Measurements from ENCODE around the gene FBXW11.

The FBXW11 gene

DNA sequence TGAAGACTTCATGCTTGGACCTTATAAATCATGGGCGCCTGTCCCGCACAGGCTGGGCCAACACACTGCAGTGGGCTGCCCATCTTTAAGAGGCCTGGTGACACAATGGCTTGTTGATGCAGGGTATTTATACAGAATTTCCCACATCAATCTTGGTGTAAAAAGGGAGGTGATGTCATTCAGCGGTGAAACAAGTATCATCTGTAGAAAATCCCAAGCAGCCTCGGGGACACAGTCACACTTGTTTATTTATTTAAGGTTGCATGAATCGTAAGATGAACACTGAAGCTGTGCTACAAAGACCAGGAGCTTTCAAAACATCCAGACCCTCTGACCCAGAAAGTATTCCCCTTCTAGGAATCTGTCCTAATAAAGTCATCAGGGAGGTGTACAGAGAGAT is 180.3 kb downstream of the FBXW11 start:
- no peak overlapping the region for H3K4me3 ChIP-seq (IDR thresholded peaks at IDR 0.05; ENCODE audit: insufficient read depth, low read depth, low read length)
- no peaks in the 10 kb centered on the region for H3K36me3 ChIP-seq (ENCODE audit: insufficient read depth)
- no peak overlapping the region for H3K27ac ChIP-seq
- no peak overlapping the region for H3K4me2 ChIP-seq
- no peak overlapping the region for H3K9ac ChIP-seq
- TF ChIP-seq, protein P1, sequence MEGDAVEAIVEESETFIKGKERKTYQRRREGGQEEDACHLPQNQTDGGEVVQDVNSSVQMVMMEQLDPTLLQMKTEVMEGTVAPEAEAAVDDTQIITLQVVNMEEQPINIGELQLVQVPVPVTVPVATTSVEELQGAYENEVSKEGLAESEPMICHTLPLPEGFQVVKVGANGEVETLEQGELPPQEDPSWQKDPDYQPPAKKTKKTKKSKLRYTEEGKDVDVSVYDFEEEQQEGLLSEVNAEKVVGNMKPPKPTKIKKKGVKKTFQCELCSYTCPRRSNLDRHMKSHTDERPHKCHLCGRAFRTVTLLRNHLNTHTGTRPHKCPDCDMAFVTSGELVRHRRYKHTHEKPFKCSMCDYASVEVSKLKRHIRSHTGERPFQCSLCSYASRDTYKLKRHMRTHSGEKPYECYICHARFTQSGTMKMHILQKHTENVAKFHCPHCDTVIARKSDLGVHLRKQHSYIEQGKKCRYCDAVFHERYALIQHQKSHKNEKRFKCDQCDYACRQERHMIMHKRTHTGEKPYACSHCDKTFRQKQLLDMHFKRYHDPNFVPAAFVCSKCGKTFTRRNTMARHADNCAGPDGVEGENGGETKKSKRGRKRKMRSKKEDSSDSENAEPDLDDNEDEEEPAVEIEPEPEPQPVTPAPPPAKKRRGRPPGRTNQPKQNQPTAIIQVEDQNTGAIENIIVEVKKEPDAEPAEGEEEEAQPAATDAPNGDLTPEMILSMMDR (conservative IDR thresholded peaks at IDR 0.05; ENCODE audit: low read depth, low read length): no peak
- peaks cover 6% of the 10 kb centered on the region for H3K4me1 ChIP-seq (ENCODE audit: low read depth, poor library complexity, severe bottlenecking)
- H3K79me2 ChIP-seq (ENCODE audit: insufficient read depth, low read depth): no peaks in the 10 kb centered on the region
- H4K20me1 ChIP-seq (ENCODE audit: insufficient read depth): no peaks in the 10 kb centered on the region
- no peak overlapping the region for H2AFZ ChIP-seq (ENCODE audit: low read depth)
- H3K27me3 ChIP-seq (ENCODE audit: insufficient read depth, low read depth): no peaks in the 10 kb centered on the region

DNA sequence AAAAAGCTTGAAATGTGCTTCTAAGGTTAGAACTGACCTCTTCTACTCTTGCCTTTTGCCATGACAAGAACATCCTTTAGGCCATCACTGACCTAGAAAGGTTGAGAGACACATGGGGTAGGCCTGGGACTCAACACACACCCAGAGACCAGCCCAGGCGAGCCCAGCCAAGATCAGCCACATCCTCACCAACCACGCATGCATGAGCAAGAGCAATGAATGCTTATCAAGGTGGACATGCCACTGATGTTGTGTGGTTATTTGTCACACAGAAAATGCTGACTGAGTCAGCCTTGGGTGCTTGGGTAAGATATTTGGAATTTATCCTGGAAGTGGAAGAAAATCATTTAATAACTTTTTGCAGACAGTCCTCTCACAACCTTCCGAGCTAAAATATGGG is 181.4 kb downstream of the FBXW11 start:
- Histone ChIP-seq H3K4me3 (IDR thresholded peaks at IDR 0.05; ENCODE audit: insufficient read depth, low read depth, low read length) (no peak overlapping the region), H4K20me1 (ENCODE audit: insufficient read depth) (no peaks in the 10 kb centered on the region), H3K27ac (no peak overlapping the region), H3K36me3 (ENCODE audit: insufficient read depth) (no peaks in the 10 kb centered on the region), H3K27me3 (ENCODE audit: insufficient read depth, low read depth) (no peaks in the 10 kb centered on the region), H3K4me2 (no peak overlapping the region), H3K9ac (no peak overlapping the region), H3K4me1 (ENCODE audit: low read depth, poor library complexity, severe bottlenecking) (peaks cover 6% of the 10 kb centered on the region), H2AFZ (ENCODE audit: low read depth) (no peak overlapping the region), H3K79me2 (ENCODE audit: insufficient read depth, low read depth) (no peaks in the 10 kb centered on the region)
- TF ChIP-seq, protein P1 (conservative IDR thresholded peaks at IDR 0.05; ENCODE audit: low read depth, low read length): no peak

DNA sequence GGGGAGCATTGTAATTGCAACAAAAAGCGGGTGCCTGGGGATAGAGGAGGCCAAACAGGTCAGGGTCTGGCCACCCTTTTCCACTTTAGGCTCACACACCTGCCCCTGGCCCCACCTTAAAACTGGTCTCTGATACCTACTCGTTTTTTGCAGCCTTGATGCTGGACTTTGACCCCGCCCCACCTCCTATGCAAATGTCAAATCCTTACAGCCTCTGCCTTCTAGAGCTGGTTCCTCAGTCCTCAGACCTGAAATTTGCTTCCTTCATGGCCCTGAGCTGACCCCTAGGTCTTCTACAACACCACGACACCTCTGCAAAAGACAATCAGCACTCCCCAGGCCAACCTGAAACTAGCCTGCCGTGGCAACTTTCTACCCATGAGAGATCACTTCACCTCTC is 183.2 kb downstream of the FBXW11 start:
- no peaks in the 10 kb centered on the region for H3K79me2 ChIP-seq (ENCODE audit: insufficient read depth, low read depth)
- no peak overlapping the region for H3K4me2 ChIP-seq
- H4K20me1 ChIP-seq (ENCODE audit: insufficient read depth): no peaks in the 10 kb centered on the region
- TF ChIP-seq, protein P1 (conservative IDR thresholded peaks at IDR 0.05; ENCODE audit: low read depth, low read length): no peak
- H3K36me3 ChIP-seq (ENCODE audit: insufficient read depth): no peaks in the 10 kb centered on the region
- peaks cover 6% of the 10 kb centered on the region for H3K4me1 ChIP-seq (ENCODE audit: low read depth, poor library complexity, severe bottlenecking)
- H3K4me3 ChIP-seq (IDR thresholded peaks at IDR 0.05; ENCODE audit: insufficient read depth, low read depth, low read length): no peak overlapping the region
- H3K27me3 ChIP-seq (ENCODE audit: insufficient read depth, low read depth): no peaks in the 10 kb centered on the region
- H3K27ac ChIP-seq: no peak overlapping the region
- no peak overlapping the region for H3K9ac ChIP-seq
- no peak overlapping the region for H2AFZ ChIP-seq (ENCODE audit: low read depth)

DNA sequence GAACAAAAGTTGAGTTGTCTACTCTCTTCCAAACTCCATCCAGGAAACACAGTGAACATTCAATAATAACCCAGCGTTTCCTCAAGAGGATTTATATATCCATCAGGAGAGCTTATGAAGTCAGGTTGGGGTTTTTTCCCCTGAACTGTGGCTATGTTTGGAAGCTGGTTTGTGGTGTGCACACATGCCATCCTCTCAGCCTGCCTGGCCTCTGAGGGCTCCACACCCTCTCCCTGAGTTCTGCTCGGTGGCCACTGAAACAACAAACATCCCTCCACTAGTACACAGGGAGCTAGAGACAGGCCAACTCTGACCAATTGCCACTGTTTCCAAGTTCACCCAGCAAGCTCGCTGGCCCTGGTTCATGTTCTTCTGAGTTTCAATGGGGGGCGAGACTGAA is 185.2 kb downstream of the FBXW11 start:
- TF ChIP-seq, protein P1 (conservative IDR thresholded peaks at IDR 0.05; ENCODE audit: low read depth, low read length): no peak
- Histone ChIP-seq H3K4me2 (no peak overlapping the region), H3K27ac (no peak overlapping the region)

More for the DNA sequence above, 185.2 kb downstream of the FBXW11 start:
- H3K36me3 ChIP-seq (ENCODE audit: insufficient read depth): no peaks in the 10 kb centered on the region
- no peak overlapping the region for H2AFZ ChIP-seq (ENCODE audit: low read depth)
- H3K9ac ChIP-seq: no peak overlapping the region
- no peak overlapping the region for H3K4me3 ChIP-seq (IDR thresholded peaks at IDR 0.05; ENCODE audit: insufficient read depth, low read depth, low read length)
- H3K4me1 ChIP-seq (ENCODE audit: low read depth, poor library complexity, severe bottlenecking): peaks cover 6% of the 10 kb centered on the region
- H3K79me2 ChIP-seq (ENCODE audit: insufficient read depth, low read depth): no peaks in the 10 kb centered on the region
- no peaks in the 10 kb centered on the region for H3K27me3 ChIP-seq (ENCODE audit: insufficient read depth, low read depth)
- no peaks in the 10 kb centered on the region for H4K20me1 ChIP-seq (ENCODE audit: insufficient read depth)

Data from KMS-11 (cell line).